Activated T-cell treated with anti-CD3 and anti-CD28 coated beads, Interleukin-2, amount 50 U/mL, for 72 hours (primary cell): ENCODE measurements around the gene ZFAND2B. TPM values are rescaled to one million over a fixed set of nuclear protein-coding genes. Genes with fewer than 3 reads are reported as not detected.

Experiments used
- ATAC-seq, 2 donors: fragments of 150-1000 bp; cut with Tn5 transposase; replicated peaks in 1 of 2; 2 replicates each; pipeline ENCODE4 v1.10.0; 2021; ENCODE audit warnings: moderate library complexity in 2 of 2, mild to moderate bottlenecking in 1 of 2
- DNase-seq, 2 donors: peaks; one replicate each; pipeline ENCODE4 v3.0.0; 2021 to 2022; ENCODE audit warnings: mixed read lengths in 1 of 2
- H3K27ac Mint-ChIP-seq: one replicate; pipeline ENCODE4 v1.8.0; 2022; ENCODE audit warnings: mild to moderate bottlenecking, moderate library complexity, mixed read lengths
- H3K27me3 Mint-ChIP-seq: one replicate; pipeline ENCODE4 v1.8.0; 2022; ENCODE audit warnings: low read depth, mixed read lengths
- H3K36me3 Mint-ChIP-seq, 2 donors: one replicate each; pipeline ENCODE4 v1.8.0; 2022; ENCODE audit warnings: mixed read lengths in 2 of 2, mild to moderate bottlenecking in 1 of 2; ENCODE audit not compliant: insufficient read depth in 2 of 2
- H3K4me1 Mint-ChIP-seq: one replicate; pipeline ENCODE4 v1.8.0; 2022; ENCODE audit warnings: low read depth, mixed read lengths
- H3K4me3 Mint-ChIP-seq, 2 donors: one replicate each; pipeline ENCODE4 v1.8.0; 2022; ENCODE audit warnings: mild to moderate bottlenecking in 2 of 2, mixed read lengths in 2 of 2, moderate library complexity in 2 of 2
- H3K9me3 Mint-ChIP-seq, 2 donors: one replicate each; pipeline ENCODE4 v1.8.0; 2022; ENCODE audit warnings: mixed read lengths in 2 of 2
- total RNA-seq, 2 donors: library from RNA; stranded (reverse); gene quantifications; one replicate each; pipeline ENCODE4 v1.2.3, GENCODE V29; 2022

The ZFAND2B gene
- total RNA-seq, 2 donors from 2014 or later: 45.5 to 47.7 TPM

DNA sequence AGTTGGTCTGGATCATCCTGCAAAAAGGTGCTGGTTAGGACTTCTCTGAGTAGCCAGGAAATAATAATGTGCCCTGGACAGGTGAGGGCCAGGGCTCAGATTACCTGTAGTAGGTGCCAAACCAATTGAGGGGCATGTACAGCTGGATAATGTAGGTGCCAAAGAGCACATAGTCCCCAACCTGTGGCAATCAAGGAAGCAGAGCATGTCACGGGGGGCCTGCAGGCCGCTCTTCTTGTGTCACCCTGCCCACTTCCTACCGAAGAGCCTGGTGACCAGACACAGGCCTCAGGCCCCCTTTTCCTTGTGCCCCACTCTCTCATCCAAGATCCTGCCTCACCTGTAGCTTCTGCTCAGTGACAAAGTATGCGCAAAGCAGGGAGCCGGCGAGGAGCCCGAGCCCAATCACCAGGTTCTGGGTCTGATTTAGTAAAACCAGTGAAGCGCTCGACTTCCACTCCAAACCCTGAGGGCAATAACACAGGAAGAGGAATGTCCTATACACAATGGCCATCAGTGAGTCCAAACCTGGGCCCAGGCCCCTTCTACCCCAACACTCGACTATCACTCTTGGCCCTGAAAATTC is 7.0 kb downstream of the ZFAND2B start:
- DNase-seq (no peak), ATAC-seq (no peak)
- Mint-ChIP-seq H3K36me3 (peaks cover 3% of the 10 kb centered on the region in 2 donors), H3K27ac (no peak overlapping the region), H3K4me3 (no peak overlapping the region), H3K27me3 (no peaks in the 10 kb centered on the region), H3K9me3 (no peaks in the 10 kb centered on the region), H3K4me1 (peaks cover 46% of the 10 kb centered on the region)

DNA sequence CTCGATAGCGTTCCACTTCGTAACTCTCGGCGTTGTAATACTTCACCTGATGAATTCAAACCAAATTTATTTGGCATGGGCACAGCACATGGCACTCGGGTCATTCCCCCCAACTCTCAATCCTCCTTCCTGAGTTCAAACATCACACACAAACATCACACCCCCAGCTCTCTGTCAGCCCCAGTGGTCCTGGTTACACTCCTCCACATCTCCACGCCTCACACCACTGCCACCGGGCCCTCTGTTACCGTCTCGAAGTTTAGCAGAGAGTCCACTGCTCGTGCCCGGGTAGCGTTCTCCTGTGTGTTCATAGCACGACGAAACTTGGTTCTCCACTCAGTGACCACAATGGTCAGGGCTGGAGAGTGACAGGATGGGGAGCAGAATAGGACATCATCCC is 7.6 kb downstream of the ZFAND2B start:
- H3K36me3 Mint-ChIP-seq: peaks cover 3% of the 10 kb centered on the region in 2 donors
- no peak overlapping the region for H3K27ac Mint-ChIP-seq
- H3K4me1 Mint-ChIP-seq: peaks cover 41% of the 10 kb centered on the region
- no peaks in the 10 kb centered on the region for H3K27me3 Mint-ChIP-seq
- DNase-seq (no peak), ATAC-seq (no peak)
- H3K9me3 Mint-ChIP-seq: no peaks in the 10 kb centered on the region
- H3K4me3 Mint-ChIP-seq: no peak overlapping the region

DNA sequence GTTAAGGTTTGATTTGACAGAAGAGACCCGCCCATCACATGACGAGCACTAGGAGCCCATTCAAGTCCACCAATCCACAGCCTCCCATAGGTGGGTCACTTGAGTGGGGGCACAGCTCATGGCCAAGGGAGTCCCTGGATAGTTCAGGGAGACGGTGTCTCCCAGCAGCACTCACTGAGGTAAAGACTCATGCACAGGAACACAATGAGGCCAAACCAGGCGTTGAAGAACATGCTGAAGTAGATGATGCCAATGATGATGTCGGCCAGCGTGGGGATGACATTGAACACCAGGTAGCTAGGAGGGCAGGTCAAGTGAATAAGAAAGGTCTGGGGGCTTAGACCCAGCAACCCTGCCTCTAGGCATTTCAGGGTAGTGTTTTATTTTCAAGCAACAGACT is 8.2 kb downstream of the ZFAND2B start:
- Mint-ChIP-seq H3K27me3 (no peaks in the 10 kb centered on the region), H3K4me3 (no peak overlapping the region), H3K36me3 (peaks cover 3% of the 10 kb centered on the region in 2 donors), H3K27ac (no peak overlapping the region), H3K9me3 (no peaks in the 10 kb centered on the region), H3K4me1 (peaks cover 34% of the 10 kb centered on the region)
- ATAC-seq: no peak
- DNase-seq: no peak

DNA sequence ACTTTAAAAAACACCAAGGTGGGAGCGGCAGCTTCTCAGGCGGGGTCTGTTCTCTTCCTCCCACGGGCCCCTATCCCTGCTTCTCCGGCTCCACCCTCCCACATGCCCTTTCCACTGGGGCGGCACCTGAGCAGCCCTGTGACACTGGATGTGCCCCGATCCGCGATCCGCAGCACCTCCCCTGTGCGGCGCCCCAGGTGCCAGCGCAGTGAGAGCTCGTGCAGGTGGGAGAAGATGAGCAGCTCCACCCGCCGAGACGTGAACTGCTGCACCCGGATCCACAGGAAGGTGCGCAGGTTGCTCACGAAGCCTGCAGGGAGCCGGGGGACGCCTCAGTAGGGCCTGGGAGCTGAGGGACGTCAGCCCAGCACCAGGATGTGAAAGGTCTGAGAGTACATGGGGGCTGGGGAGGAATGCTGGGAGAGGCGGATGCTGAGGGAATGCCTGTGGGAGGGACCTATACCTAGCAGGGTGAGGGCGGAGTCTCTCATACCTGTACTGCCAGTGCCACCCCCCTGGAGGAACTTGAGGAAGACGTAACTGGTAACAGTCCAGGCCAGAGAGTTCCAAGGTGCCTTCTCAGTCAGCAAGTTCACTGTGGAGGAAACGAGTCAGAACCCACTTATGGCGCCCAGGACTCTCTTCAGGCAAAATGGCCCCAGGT is 9.4 kb downstream of the ZFAND2B start:
- Mint-ChIP-seq H3K4me3 (no peak overlapping the region), H3K4me1 (peaks cover 30% of the 10 kb centered on the region), H3K27ac (no peak overlapping the region), H3K9me3 (no peaks in the 10 kb centered on the region), H3K27me3 (no peaks in the 10 kb centered on the region), H3K36me3 (peaks cover 2 to 3% of the 10 kb centered on the region in 2 donors)
- DNase-seq (no peak), ATAC-seq (no peak)

GRCh38 chr2:219216535-219216915 is 9.9 kb downstream of the ZFAND2B start:
- H3K4me3 Mint-ChIP-seq: peak overlapping the region in 1 of 2 donors; percentile 38
- no peak for DNase-seq
- H3K27me3 Mint-ChIP-seq: no peaks in the 10 kb centered on the region
- peaks cover 5% of the 10 kb centered on the region in 2 donors for H3K36me3 Mint-ChIP-seq
- H3K27ac Mint-ChIP-seq: peak overlapping the region; percentile 61
- ATAC-seq: no peak
- no peaks in the 10 kb centered on the region for H3K9me3 Mint-ChIP-seq
- peaks cover 25% of the 10 kb centered on the region for H3K4me1 Mint-ChIP-seq

DNA sequence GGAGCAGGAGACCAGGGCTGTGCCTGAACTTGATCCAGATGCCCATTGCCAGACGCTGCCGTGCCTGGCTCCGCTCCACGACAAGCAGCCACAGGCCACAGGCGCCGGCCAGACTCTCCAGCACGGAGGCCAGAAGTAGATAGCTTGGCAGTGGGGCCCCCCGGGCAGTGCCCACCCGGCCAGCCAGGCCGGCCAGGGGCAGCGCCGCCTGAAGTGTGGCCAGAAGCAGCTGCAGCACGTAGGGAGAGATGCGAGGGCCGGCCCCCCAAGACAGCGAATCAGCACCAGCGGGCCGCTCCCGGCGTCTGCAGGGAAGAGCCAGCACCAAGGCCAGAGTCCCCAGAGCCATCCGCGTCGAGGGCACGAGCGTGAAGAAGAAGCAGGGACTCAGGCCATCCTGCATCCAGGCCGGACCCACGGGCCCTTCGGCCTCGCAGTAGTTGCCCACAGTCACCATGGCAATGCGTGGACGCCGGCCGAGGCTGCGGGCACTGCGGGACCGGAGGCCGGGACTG is 11.7 kb downstream of the ZFAND2B start:
- no peaks in the 10 kb centered on the region for H3K9me3 Mint-ChIP-seq
- H3K4me1 Mint-ChIP-seq: peaks cover 15% of the 10 kb centered on the region
- H3K27ac Mint-ChIP-seq: peak overlapping the region; percentile 77
- peaks cover 6 to 7% of the 10 kb centered on the region in 2 donors for H3K36me3 Mint-ChIP-seq
- no peak for DNase-seq
- peak overlapping the region; percentile 86 to 89 for H3K4me3 Mint-ChIP-seq
- ATAC-seq: peak; percentile 38 to 40
- H3K27me3 Mint-ChIP-seq: no peaks in the 10 kb centered on the region

- ATAC-seq: peak; percentile 75 to 77
- H3K4me3 Mint-ChIP-seq: peak within 1 kb of the TSS; percentile 86 to 89
- DNase-seq: peak; percentile 83 to 84
These were observed 12.4 kb downstream of the ZFAND2B start, which contains the start of gene ABCB6 for GRCh38 chr2:219218732-219219701. Gene ABCB6 (minus strand): TSS chr2:219218958. CDS start chr2:219218673, 285 bp downstream.

DNA sequence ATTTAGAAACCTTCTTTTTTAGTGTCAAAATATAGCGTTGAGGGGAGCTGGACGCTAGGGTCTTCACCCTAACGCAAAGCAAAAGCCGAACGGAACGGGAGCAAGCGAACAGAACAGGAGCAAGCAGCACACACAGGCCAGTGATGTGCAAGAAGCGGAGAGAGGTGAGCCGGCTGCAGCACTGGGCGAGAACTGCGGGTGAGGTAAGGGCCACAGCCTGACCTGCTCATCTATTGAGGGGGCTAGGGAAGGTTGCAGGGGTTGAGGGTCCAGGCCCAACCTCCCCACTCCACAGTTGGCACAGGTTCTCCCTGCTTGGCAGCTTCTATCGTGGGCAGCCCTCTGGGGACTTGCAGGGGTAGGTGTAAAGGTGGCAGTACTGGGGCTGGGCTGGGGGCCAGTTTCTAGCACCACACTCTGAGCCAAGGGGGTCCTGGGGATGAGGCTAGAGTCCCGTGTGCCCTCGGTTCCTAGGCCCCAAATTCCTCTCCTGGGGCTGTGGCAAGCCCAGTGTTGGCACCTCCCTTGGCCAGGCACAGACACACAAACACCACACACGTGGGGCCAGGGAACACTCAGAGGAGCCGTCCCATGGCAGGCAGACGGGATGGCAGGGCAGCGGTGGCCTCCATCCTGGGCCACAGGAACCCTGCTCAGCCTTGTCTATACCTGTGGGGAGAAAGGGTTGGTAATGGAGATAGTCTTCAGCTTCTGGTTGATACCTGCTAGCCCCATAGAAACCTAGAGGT is 13.4 kb downstream of the ZFAND2B start:
- H3K4me3 Mint-ChIP-seq: peak overlapping the region in 1 of 2 donors; percentile 89
- peaks cover 15% of the 10 kb centered on the region for H3K4me1 Mint-ChIP-seq
- peaks cover 7 to 15% of the 10 kb centered on the region in 2 donors for H3K36me3 Mint-ChIP-seq
- H3K27ac Mint-ChIP-seq: no peak overlapping the region
- ATAC-seq (no peak), DNase-seq (no peak)
- no peaks in the 10 kb centered on the region for H3K27me3 Mint-ChIP-seq
- no peaks in the 10 kb centered on the region for H3K9me3 Mint-ChIP-seq

More at GRCh38 chr2:219218732-219219701, 12.4 kb downstream of the ZFAND2B start, which contains the start of gene ABCB6:
- Mint-ChIP-seq H3K27me3 (no peaks in the 10 kb centered on the region), H3K9me3 (no peaks in the 10 kb centered on the region), H3K4me1 (peaks cover 15% of the 10 kb centered on the region), H3K36me3 (peaks cover 10 to 13% of the 10 kb centered on the region in 2 donors), H3K27ac (peak within 1 kb of the TSS; percentile 77)

GRCh38 chr2:219220652-219221402 is 14.2 kb downstream of the ZFAND2B start:
- Mint-ChIP-seq H3K9me3 (no peaks in the 10 kb centered on the region), H3K36me3 (peaks cover 7 to 19% of the 10 kb centered on the region in 2 donors), H3K4me1 (peaks cover 15% of the 10 kb centered on the region), H3K4me3 (no peak overlapping the region), H3K27me3 (no peaks in the 10 kb centered on the region), H3K27ac (no peak overlapping the region)
- ATAC-seq (no peak), DNase-seq (no peak)

DNA sequence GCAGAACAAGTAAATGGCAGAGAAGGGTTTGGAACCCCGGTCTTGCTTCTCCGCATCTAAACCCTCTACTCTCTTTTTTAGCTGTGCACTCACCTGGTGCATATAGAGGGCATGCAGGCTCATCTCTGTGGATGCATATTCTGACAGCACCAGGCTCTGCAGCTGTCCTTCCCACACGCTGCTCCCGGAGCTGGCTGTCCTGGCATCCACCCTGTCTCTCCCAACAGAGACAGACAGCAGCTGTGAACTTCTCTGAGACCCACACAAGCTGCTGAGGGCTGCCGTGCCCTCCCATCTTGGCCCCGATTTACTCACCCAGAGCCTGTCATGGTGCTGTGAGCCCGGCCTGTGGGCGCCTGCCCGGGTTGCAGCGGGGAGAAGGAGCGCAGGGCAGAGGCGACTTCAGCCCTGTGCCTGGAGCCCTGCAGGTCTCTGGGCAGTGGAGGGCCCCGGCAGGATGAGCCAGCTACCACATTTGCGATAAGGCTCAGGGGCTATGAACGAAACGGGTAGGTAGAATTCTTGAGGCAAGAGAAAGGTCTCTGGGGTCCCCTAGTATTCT is 15.5 kb downstream of the ZFAND2B start:
- H3K27me3 Mint-ChIP-seq: no peaks in the 10 kb centered on the region
- ATAC-seq (no peak), DNase-seq (no peak)
- no peak overlapping the region for H3K27ac Mint-ChIP-seq
- peaks cover 16% of the 10 kb centered on the region for H3K4me1 Mint-ChIP-seq
- no peaks in the 10 kb centered on the region for H3K9me3 Mint-ChIP-seq
- H3K4me3 Mint-ChIP-seq: no peak overlapping the region
- H3K36me3 Mint-ChIP-seq: peaks cover 7 to 19% of the 10 kb centered on the region in 2 donors

- no peak overlapping the region for H3K4me3 Mint-ChIP-seq
- DNase-seq: no peak
- no peak overlapping the region for H3K27ac Mint-ChIP-seq
- peaks cover 7 to 19% of the 10 kb centered on the region in 2 donors for H3K36me3 Mint-ChIP-seq
- no peaks in the 10 kb centered on the region for H3K27me3 Mint-ChIP-seq
- H3K9me3 Mint-ChIP-seq: no peaks in the 10 kb centered on the region
- peaks cover 22% of the 10 kb centered on the region for H3K4me1 Mint-ChIP-seq
- ATAC-seq: no peak
These were observed 17.4 kb downstream of the ZFAND2B start for GRCh38 chr2:219223831-219224610.
